K562 (cell line): Measurements from ENCODE around the gene AGO3. TPM values are rescaled to one million over a fixed set of nuclear protein-coding genes. Genes with fewer than 3 reads are reported as not detected.

Source experiments
- BCL6 ChIP-seq: fragments of 250-450 bp; sonication (Bioruptor Pico); IDR thresholded peaks from 2 replicates; pipeline ENCODE4 v1.4.0; 2020
- CREB3L1 ChIP-seq: fragments of 450-650 bp; IDR thresholded peaks from 2 replicates; pipeline ENCODE4 v1.6.1; 2014; ENCODE audit warnings: low read depth, mild to moderate bottlenecking, moderate library complexity, borderline replicate concordance
- CTCFL ChIP-seq: IDR thresholded peaks from 2 replicates; pipeline ENCODE4 v1.6.1; 2011; ENCODE audit warnings: borderline replicate concordance, low read depth, mild to moderate bottlenecking, moderate library complexity, low read length; ENCODE audit not compliant: insufficient read depth, poor library complexity, severe bottlenecking
- DMBX1 ChIP-seq: fragments of 250-450 bp; sonication (Bioruptor Pico); IDR thresholded peaks from 2 replicates; pipeline ENCODE4 v1.8.0; 2022; ENCODE audit warnings: inconsistent platforms, mild to moderate bottlenecking, moderate library complexity, borderline replicate concordance
- LCOR ChIP-seq: sonication (generic); formaldehyde crosslinking; IDR thresholded peaks from 2 replicates; pipeline ENCODE4 v1.8.0; 2022; ENCODE audit warnings: mild to moderate bottlenecking, missing genetic modification reagents
- MCM5 ChIP-seq: fragments of 450-650 bp; IDR thresholded peaks from 2 replicates; pipeline ENCODE4 v1.6.1; 2016; ENCODE audit warnings: low read depth
- NONO ChIP-seq, 2 experiments: fragments of 200-400 bp in 1 of 2; fragments of 450-650 bp in 1 of 2; formaldehyde crosslinking in 1 of 2; IDR thresholded peaks; 2 replicates each; pipeline ENCODE4 v1.6.1; 2017; ENCODE audit warnings: low read depth in 2 of 2, mild to moderate bottlenecking in 2 of 2, moderate library complexity in 2 of 2, low read length in 1 of 2
- NR4A1 ChIP-seq, 2 experiments: fragments of 250-450 bp in 1 of 2; fragments of 450-650 bp in 1 of 2; sonication (Bioruptor Pico) in 1 of 2; IDR thresholded peaks; 2 replicates each; pipeline versions ENCODE4 v1.4.0 to v1.6.1; 2016 to 2020; ENCODE audit warnings: mild to moderate bottlenecking in 2 of 2, missing compliant biosample characterization in 1 of 2, missing genetic modification characterization in 1 of 2, moderate library complexity in 1 of 2
- PCBP2 ChIP-seq: fragments of 200-400 bp; formaldehyde crosslinking; IDR thresholded peaks from 2 replicates; pipeline ENCODE4 v1.6.1; 2018; ENCODE audit warnings: low read length, low read depth, mild to moderate bottlenecking, moderate library complexity; ENCODE audit not compliant: poor library complexity, severe bottlenecking
- POLR2G ChIP-seq: fragments of 200-400 bp; formaldehyde crosslinking; IDR thresholded peaks from 2 replicates; pipeline ENCODE4 v1.6.1; 2017; ENCODE audit warnings: low read depth, mild to moderate bottlenecking, antibody characterized with exemption, low read length, moderate library complexity
- RBM25 ChIP-seq: fragments of 200-400 bp; formaldehyde crosslinking; IDR thresholded peaks from 2 replicates; pipeline ENCODE4 v1.6.1; 2018; ENCODE audit warnings: low read length, low read depth, moderate library complexity; ENCODE audit not compliant: severe bottlenecking
- RBM34 ChIP-seq: fragments of 200-400 bp; formaldehyde crosslinking; IDR thresholded peaks from 2 replicates; pipeline ENCODE4 v1.6.1; 2018; ENCODE audit warnings: low read length, borderline replicate concordance; ENCODE audit not compliant: insufficient read depth
- RUNX1 ChIP-seq: sonication (generic); IDR thresholded peaks from 2 replicates; pipeline ENCODE4 v1.6.1; 2016; ENCODE audit warnings: antibody characterized with exemption, low read depth
- SMARCE1 ChIP-seq: fragments of 450-650 bp; IDR thresholded peaks from 2 replicates; pipeline ENCODE4 v1.7.1; 2016; ENCODE audit warnings: mild to moderate bottlenecking
- SRSF1 ChIP-seq: fragments of 200-400 bp; formaldehyde crosslinking; IDR thresholded peaks from 2 replicates; pipeline ENCODE4 v1.6.1; 2017; ENCODE audit warnings: mild to moderate bottlenecking, low read depth, low read length, moderate library complexity
- TARDBP ChIP-seq: fragments of 450-650 bp; IDR thresholded peaks from 2 replicates; pipeline ENCODE4 v1.6.1; 2016
- THRA ChIP-seq: fragments of 450-650 bp; IDR thresholded peaks from 2 replicates; pipeline ENCODE4 v1.6.1; 2017; ENCODE audit warnings: mild to moderate bottlenecking, moderate library complexity
- ZBED1 ChIP-seq: IDR thresholded peaks from 2 replicates; pipeline ENCODE4 v1.6.1; 2014
- ZNF212 ChIP-seq: fragments of 450-650 bp; formaldehyde crosslinking; IDR thresholded peaks from 2 replicates; pipeline ENCODE4 v1.4.0; 2020; ENCODE audit warnings: mild to moderate bottlenecking
- ZNF232 ChIP-seq: sonication (generic); formaldehyde crosslinking; IDR thresholded peaks from 2 replicates; pipeline ENCODE4 v1.8.0; 2022; ENCODE audit warnings: mild to moderate bottlenecking, missing genetic modification reagents
- ZNF3 ChIP-seq: fragments of 250-450 bp; sonication (Bioruptor Pico); IDR thresholded peaks from 2 replicates; pipeline ENCODE4 v1.5.0; 2021; ENCODE audit warnings: mild to moderate bottlenecking, moderate library complexity
- ZNF398 ChIP-seq: fragments of 250-450 bp; sonication (Bioruptor Pico); IDR thresholded peaks from 2 replicates; pipeline ENCODE4 v1.8.0; 2021; ENCODE audit warnings: moderate library complexity, mild to moderate bottlenecking, inconsistent platforms
- ZNF707 ChIP-seq: fragments of 250-450 bp; sonication (Bioruptor Pico); conservative IDR thresholded peaks from 2 replicates; pipeline ENCODE4 v1.8.0; 2022; ENCODE audit warnings: inconsistent platforms, mild to moderate bottlenecking, moderate library complexity
- polyA plus RNA-seq, 8 experiments: library from polyadenylated mRNA; depleted of rRNA in 4 of 8; stranded (reverse) in 5 of 8; unstranded in 3 of 8; fragments of >200 nt; fragmentation: Nextera tagmentation in 2 of 8; fragmentation: Illumina TruSeq in 1 of 8; extraction: Ambion mirVana in 2 of 8; extraction: Trizol in 1 of 8; gene quantifications; 2 replicates each; pipeline versions ENCODE4 v1.2.1 to v1.2.3, GENCODE V29; 2011 to 2014; ENCODE audit warnings: inconsistent platforms in 1 of 8, missing spikeins in 1 of 8
- total RNA-seq, 7 experiments: library from RNA; depleted of rRNA in 6 of 7; stranded (reverse); fragments of >200 nt in 6 of 7; fragmentation: Illumina TruSeq in 2 of 7; extraction: Trizol in 2 of 7; gene quantifications; 2 replicates each; pipeline versions ENCODE4 v1.2.1 to v1.2.3, GENCODE V29; 2011 to 2021; ENCODE audit warnings: low replicate concordance in 1 of 7

The AGO3 gene
- total and polyA plus RNA-seq, 9 of the 15 experiments (the other 6 are each of a cell fraction or from before 2014, with no cell fraction given) = 4.5 to 41.5 (median 22.7) TPM

- TF ChIP-seq CTCFL (no peak), BCL6 (no peak), CREB3L1 (no peak), PCBP2 (no peak), RUNX1 (no peak), NONO (IDR thresholded peaks at IDR 0.05; ENCODE audit: low read depth in 2 of 2, low read length in 1 of 2) (no peak), ZNF212 (no peak), RBM34 (no peak), MCM5 (no peak), ZNF3 (CRISPR knock-in tag) (no peak), THRA (no peak), TARDBP (no peak), RBM25 (no peak), ZNF707 (CRISPR knock-in tag) (no peak), SMARCE1 (peak; percentile 74), ZBED1 (no peak), SRSF1 (no peak), NR4A1 (CRISPR knock-in tag; IDR thresholded peaks at IDR 0.05) (no peak), NR4A1 (tag; IDR thresholded peaks at IDR 0.05) (no peak), ZNF232 (CRISPR knock-in tag) (0 out of 2 replicates have a peak, but pooled peaks have one; percentile 44), POLR2G (no peak), LCOR (peak; percentile 93; the same call in 1 of the 2 replicates), ZNF398 (CRISPR knock-in tag) (no peak), DMBX1 (CRISPR knock-in tag) (peak; percentile 39; the same call in 1 of the 2 replicates)
Observed at GRCh38 chr1:35881850-35882273, 49.0 kb upstream of the AGO3 start (continued).
